K562 (cell line): ENCODE data around the gene LMOD1. TPM values are rescaled to one million over a fixed set of nuclear protein-coding genes. Genes with fewer than 3 reads are reported as not detected.

Experiments
- CBFA2T2 ChIP-seq: fragments of 450-650 bp; conservative IDR thresholded peaks from 2 replicates; pipeline ENCODE4 v1.6.1; 2017; ENCODE audit warnings: mild to moderate bottlenecking
- ETV1 ChIP-seq: fragments of 450-650 bp; conservative IDR thresholded peaks from 2 replicates; pipeline ENCODE4 v1.6.1; 2016; ENCODE audit warnings: missing genetic modification characterization, control low read depth, low read depth, missing compliant biosample characterization
- GABPB1 ChIP-seq: sonication (generic); formaldehyde crosslinking; IDR thresholded peaks from 2 replicates; pipeline ENCODE4 v1.8.0; 2022; ENCODE audit warnings: mild to moderate bottlenecking, missing genetic modification reagents
- HCFC1 ChIP-seq: IDR thresholded peaks from 2 replicates; pipeline ENCODE4 v1.6.1; 2012; ENCODE audit warnings: low read depth, low read length, improper control_type of control experiment
- JUND ChIP-seq, 2 experiments: IDR thresholded peaks; 2 replicates in 1 of 2; 3 replicates in 1 of 2; pipeline ENCODE4 v1.6.1; 2011; ENCODE audit warnings: borderline replicate concordance in 2 of 2, low read depth in 2 of 2, low read length in 2 of 2, improper control_type of control experiment in 1 of 2, missing biosample characterization in 1 of 2, missing genetic modification characterization in 1 of 2, missing genetic modification reagents in 1 of 2
- PHF20 ChIP-seq: fragments of 450-650 bp; IDR thresholded peaks from 2 replicates; pipeline ENCODE4 v1.6.1; 2018; ENCODE audit not compliant: partially characterized antibody
- SREBF2 ChIP-seq: sonication (generic); formaldehyde crosslinking; IDR thresholded peaks from 2 replicates; pipeline ENCODE4 v1.4.0; 2020; ENCODE audit warnings: mild to moderate bottlenecking, missing genetic modification reagents
- ZNF766 ChIP-seq: fragments of 200-800 bp; sonication (Bioruptor generic); conservative IDR thresholded peaks from 2 replicates; pipeline ENCODE4 v1.6.1; 2016; ENCODE audit warnings: missing genetic modification characterization, missing compliant biosample characterization
- polyA plus RNA-seq, 8 experiments: library from polyadenylated mRNA; depleted of rRNA in 4 of 8; stranded (reverse) in 5 of 8; unstranded in 3 of 8; fragments of >200 nt; fragmentation: Nextera tagmentation in 2 of 8; fragmentation: Illumina TruSeq in 1 of 8; extraction: Ambion mirVana in 2 of 8; extraction: Trizol in 1 of 8; gene quantifications; 2 replicates each; pipeline versions ENCODE4 v1.2.1 to v1.2.3, GENCODE V29; 2011 to 2014; ENCODE audit warnings: inconsistent platforms in 1 of 8, missing spikeins in 1 of 8
- total RNA-seq, 7 experiments: library from RNA; depleted of rRNA in 6 of 7; stranded (reverse); fragments of >200 nt in 6 of 7; fragmentation: Illumina TruSeq in 2 of 7; extraction: Trizol in 2 of 7; gene quantifications; 2 replicates each; pipeline versions ENCODE4 v1.2.1 to v1.2.3, GENCODE V29; 2011 to 2021; ENCODE audit warnings: low replicate concordance in 1 of 7
- TF ChIP-seq, protein P1 (sequence below): fragments of 200-800 bp; sonication (Bioruptor generic); IDR thresholded peaks from 2 replicates; pipeline ENCODE4 v1.6.1; 2016; ENCODE audit warnings: missing genetic modification characterization, missing compliant biosample characterization
- TF ChIP-seq, protein P2 (sequence below): sonication (generic); formaldehyde crosslinking; IDR thresholded peaks from 2 replicates; pipeline ENCODE4 v1.8.0; 2022; ENCODE audit warnings: mild to moderate bottlenecking, missing genetic modification reagents

Gene LMOD1
- total and polyA plus RNA-seq, 9 of the 15 experiments (the other 6 are each of a cell fraction or from before 2014, with no cell fraction given), result 0.03 to 0.54 (median 0.38) TPM; not detected in 1

DNA sequence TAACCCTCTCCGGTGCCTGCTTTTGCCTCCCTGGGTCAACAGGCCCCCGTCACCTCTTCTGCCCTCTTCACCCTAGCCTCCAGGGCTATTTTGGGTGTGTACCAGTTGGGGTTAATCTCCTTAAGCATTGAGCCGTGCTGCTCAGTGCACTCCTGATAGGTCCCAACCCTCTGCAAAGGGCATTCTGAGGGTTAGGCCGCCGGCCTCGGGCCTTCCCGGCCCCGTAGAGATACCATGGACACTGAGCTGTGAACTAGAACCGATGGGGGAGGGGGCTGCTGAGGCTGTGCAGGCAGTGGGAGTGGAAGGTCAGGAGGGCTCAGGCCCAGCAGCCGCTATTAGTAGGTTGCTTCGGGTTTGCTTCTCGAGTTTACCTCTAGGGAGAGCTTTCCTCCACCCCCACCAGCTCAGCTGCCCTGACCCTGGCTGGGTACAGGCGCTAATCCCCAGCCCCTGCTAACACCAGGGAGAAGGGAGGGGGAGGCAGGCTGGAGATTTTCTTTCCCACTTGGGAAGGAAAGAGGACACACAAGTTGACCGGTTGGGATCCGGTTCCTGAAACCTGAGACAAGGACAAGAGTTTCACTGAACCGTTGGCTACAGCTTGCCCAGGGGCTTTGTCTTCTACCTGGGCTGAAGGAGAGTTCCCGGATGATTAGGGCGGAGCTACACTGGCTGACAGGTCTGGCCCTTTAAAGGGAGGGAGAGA lies 4.8 kb downstream of the LMOD1 start (continued):
- TF ChIP-seq CBFA2T2, result peak; percentile 78
- TF ChIP-seq, protein P1, sequence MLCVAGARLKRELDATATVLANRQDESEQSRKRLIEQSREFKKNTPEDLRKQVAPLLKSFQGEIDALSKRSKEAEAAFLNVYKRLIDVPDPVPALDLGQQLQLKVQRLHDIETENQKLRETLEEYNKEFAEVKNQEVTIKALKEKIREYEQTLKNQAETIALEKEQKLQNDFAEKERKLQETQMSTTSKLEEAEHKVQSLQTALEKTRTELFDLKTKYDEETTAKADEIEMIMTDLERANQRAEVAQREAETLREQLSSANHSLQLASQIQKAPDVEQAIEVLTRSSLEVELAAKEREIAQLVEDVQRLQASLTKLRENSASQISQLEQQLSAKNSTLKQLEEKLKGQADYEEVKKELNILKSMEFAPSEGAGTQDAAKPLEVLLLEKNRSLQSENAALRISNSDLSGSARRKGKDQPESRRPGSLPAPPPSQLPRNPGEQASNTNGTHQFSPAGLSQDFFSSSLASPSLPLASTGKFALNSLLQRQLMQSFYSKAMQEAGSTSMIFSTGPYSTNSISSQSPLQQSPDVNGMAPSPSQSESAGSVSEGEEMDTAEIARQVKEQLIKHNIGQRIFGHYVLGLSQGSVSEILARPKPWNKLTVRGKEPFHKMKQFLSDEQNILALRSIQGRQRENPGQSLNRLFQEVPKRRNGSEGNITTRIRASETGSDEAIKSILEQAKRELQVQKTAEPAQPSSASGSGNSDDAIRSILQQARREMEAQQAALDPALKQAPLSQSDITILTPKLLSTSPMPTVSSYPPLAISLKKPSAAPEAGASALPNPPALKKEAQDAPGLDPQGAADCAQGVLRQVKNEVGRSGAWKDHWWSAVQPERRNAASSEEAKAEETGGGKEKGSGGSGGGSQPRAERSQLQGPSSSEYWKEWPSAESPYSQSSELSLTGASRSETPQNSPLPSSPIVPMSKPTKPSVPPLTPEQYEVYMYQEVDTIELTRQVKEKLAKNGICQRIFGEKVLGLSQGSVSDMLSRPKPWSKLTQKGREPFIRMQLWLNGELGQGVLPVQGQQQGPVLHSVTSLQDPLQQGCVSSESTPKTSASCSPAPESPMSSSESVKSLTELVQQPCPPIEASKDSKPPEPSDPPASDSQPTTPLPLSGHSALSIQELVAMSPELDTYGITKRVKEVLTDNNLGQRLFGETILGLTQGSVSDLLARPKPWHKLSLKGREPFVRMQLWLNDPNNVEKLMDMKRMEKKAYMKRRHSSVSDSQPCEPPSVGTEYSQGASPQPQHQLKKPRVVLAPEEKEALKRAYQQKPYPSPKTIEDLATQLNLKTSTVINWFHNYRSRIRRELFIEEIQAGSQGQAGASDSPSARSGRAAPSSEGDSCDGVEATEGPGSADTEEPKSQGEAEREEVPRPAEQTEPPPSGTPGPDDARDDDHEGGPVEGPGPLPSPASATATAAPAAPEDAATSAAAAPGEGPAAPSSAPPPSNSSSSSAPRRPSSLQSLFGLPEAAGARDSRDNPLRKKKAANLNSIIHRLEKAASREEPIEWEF (CRISPR knock-in tag), result no peak
- no peak for TF ChIP-seq SREBF2 (CRISPR knock-in tag)
- no peak for TF ChIP-seq ETV1 (tag)
- TF ChIP-seq, protein P2, sequence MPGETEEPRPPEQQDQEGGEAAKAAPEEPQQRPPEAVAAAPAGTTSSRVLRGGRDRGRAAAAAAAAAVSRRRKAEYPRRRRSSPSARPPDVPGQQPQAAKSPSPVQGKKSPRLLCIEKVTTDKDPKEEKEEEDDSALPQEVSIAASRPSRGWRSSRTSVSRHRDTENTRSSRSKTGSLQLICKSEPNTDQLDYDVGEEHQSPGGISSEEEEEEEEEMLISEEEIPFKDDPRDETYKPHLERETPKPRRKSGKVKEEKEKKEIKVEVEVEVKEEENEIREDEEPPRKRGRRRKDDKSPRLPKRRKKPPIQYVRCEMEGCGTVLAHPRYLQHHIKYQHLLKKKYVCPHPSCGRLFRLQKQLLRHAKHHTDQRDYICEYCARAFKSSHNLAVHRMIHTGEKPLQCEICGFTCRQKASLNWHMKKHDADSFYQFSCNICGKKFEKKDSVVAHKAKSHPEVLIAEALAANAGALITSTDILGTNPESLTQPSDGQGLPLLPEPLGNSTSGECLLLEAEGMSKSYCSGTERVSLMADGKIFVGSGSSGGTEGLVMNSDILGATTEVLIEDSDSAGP (CRISPR knock-in tag), result peak; percentile 80; the same call in 1 of the 2 replicates
- TF ChIP-seq PHF20, result peak; percentile 73
- TF ChIP-seq HCFC1, result no peak
- TF ChIP-seq JUND (IDR thresholded peaks at IDR 0.05; ENCODE audit: borderline replicate concordance, low read depth, low read length), result no peak
- TF ChIP-seq JUND (tag; IDR thresholded peaks at IDR 0.05; ENCODE audit: borderline replicate concordance, low read depth, low read length), result no peak
- peak; percentile 73 for TF ChIP-seq ZNF766 (CRISPR knock-in tag)
- 0 out of 2 replicates have a peak, but pooled peaks have one; percentile 46 for TF ChIP-seq GABPB1
